Keratinocyte (primary cell): ENCODE results near the gene SYNE4. TPM values are rescaled to one million over a fixed set of nuclear protein-coding genes. Genes with fewer than 3 reads are reported as not detected.

Source experiments
- DNase-seq: peaks from one replicate; pipeline ENCODE4 v3.0.0-alpha.2; 2011; ENCODE audit warnings: low read depth, missing footprints, low spot score
- FAIRE-seq: peaks from 2 replicates; lab custom pipeline; 2011; peaks lifted over from hg19 to GRCh38; lab: Jason Lieb, UNC
- H2AFZ ChIP-seq: 2 replicates; pipeline ENCODE4 v1.6.0; 2012; ENCODE audit warnings: low read length, control low read depth, inconsistent platforms; ENCODE audit not compliant: control insufficient read depth
- H3K27ac ChIP-seq: 2 replicates; pipeline ENCODE4 v1.5.1; 2011; ENCODE audit warnings: low read length; ENCODE audit not compliant: control insufficient read depth, insufficient read depth
- H3K27me3 ChIP-seq: 3 replicates; pipeline ENCODE4 v1.6.0; 2011; ENCODE audit warnings: low read length; ENCODE audit not compliant: control insufficient read depth, insufficient read depth; ENCODE audit errors: extremely low read depth
- H3K36me3 ChIP-seq, 2 experiments: 2 replicates in 1 of 2; 3 replicates in 1 of 2; pipeline ENCODE4 v1.5.1; 2011; ENCODE audit warnings: low read length in 2 of 2, mild to moderate bottlenecking in 1 of 2; ENCODE audit not compliant: control insufficient read depth in 2 of 2, insufficient read depth in 2 of 2; ENCODE audit errors: extremely low read depth in 1 of 2
- H3K4me1 ChIP-seq: 3 replicates; pipeline ENCODE4 v1.5.1; 2011; ENCODE audit warnings: low read length; ENCODE audit not compliant: control insufficient read depth, insufficient read depth; ENCODE audit errors: extremely low read depth
- H3K4me2 ChIP-seq: 3 replicates; pipeline ENCODE4 v1.6.0; 2011; ENCODE audit warnings: low read depth, low read length; ENCODE audit not compliant: control insufficient read depth, insufficient read depth; ENCODE audit errors: extremely low read depth
- H3K4me3 ChIP-seq, 3 experiments: fragments of 200-600 bp in 1 of 3; sonication (generic) in 1 of 3; 2 replicates in 2 of 3; 3 replicates in 1 of 3; pipeline ENCODE4 v1.5.1; 2011 to 2016; ENCODE audit warnings: low read length in 3 of 3, mild to moderate bottlenecking in 3 of 3, control low read depth in 2 of 3, inconsistent platforms in 1 of 3, low read depth in 1 of 3, mixed read lengths in 1 of 3, mixed run types in 1 of 3, moderate library complexity in 1 of 3; ENCODE audit not compliant: control insufficient read depth in 2 of 3, insufficient read depth in 2 of 3; ENCODE audit errors: extremely low read depth in 1 of 3
- H3K79me2 ChIP-seq: 2 replicates; pipeline ENCODE4 v1.6.0; 2012; ENCODE audit warnings: low read length; ENCODE audit not compliant: control insufficient read depth, insufficient read depth
- H3K9ac ChIP-seq: 3 replicates; pipeline ENCODE4 v1.6.0; 2011; ENCODE audit warnings: low read length; ENCODE audit not compliant: control insufficient read depth, insufficient read depth; ENCODE audit errors: extremely low read depth
- H3K9me1 ChIP-seq: 3 replicates; pipeline ENCODE4 v1.6.0; 2011; ENCODE audit warnings: low read length; ENCODE audit not compliant: control insufficient read depth, insufficient read depth; ENCODE audit errors: extremely low read depth
- H3K9me3 ChIP-seq: 2 replicates; pipeline ENCODE4 v1.5.1; 2012; ENCODE audit warnings: low read depth, low read length; ENCODE audit not compliant: control insufficient read depth
- H4K20me1 ChIP-seq: 3 replicates; pipeline ENCODE4 v1.6.0; 2011; ENCODE audit warnings: low read length; ENCODE audit not compliant: control insufficient read depth, insufficient read depth; ENCODE audit errors: extremely low read depth
- CTCF ChIP-seq, 3 experiments: IDR thresholded peaks in 1 of 3; conservative IDR thresholded peaks in 1 of 3; optimal IDR thresholded peaks in 1 of 3; 2 replicates in 2 of 3; 3 replicates in 1 of 3; pipeline versions ENCODE3 to v1.5.1; 2011; ENCODE audit warnings: low read length in 3 of 3, mild to moderate bottlenecking in 3 of 3, moderate library complexity in 2 of 3, control low read depth in 1 of 3, inconsistent platforms in 1 of 3; ENCODE audit not compliant: insufficient read depth in 2 of 3; ENCODE audit errors: extremely low read depth in 1 of 3
- EZH2 ChIP-seq: IDR thresholded peaks from one replicate; pipeline ENCODE4 v1.6.1; 2012; ENCODE audit warnings: inconsistent platforms, mild to moderate bottlenecking, low read length, moderate library complexity
- dilution Hi-C: fragments of 300-500 bp; cut with MboI; formaldehyde crosslinking; loops from one replicate; pipeline ENCODE4 v1.7.0; 2020; ENCODE audit warnings: low sequenced_read_pairs; ENCODE audit not compliant: extremely low pct_ligation_motif_present
- polyA plus RNA-seq, 5 experiments: library from polyadenylated mRNA; depleted of rRNA in 3 of 5; stranded (reverse) in 3 of 5; stranded (forward) in 1 of 5; unstranded in 1 of 5; fragments of >200 nt; gene quantifications; 1 replicate in 1 of 5; 2 replicates in 3 of 5; 3 replicates in 1 of 5; pipeline versions ENCODE4 v1.2.1 to v1.2.3, GENCODE V29; 2011 to 2012; ENCODE audit warnings: missing spikeins in 2 of 5, low read depth in 1 of 5, low replicate concordance in 1 of 5

SYNE4 gene
- polyA plus RNA-seq, 1 donor (not counting 4 experiments of a cell fraction or from before 2014, with no cell fraction given), result 0.28 TPM

- H3K4me1 ChIP-seq, result peaks cover 5% of the 10 kb centered on the region
- no peak overlapping the region for H3K27ac ChIP-seq
- H3K36me3 ChIP-seq, result no peaks in the 10 kb centered on the region
- H3K27me3 ChIP-seq, result peaks cover 8% of the 10 kb centered on the region
- H3K79me2 ChIP-seq, result no peaks in the 10 kb centered on the region
- no peak overlapping the region for H3K9ac ChIP-seq
- DNase-seq, result no peak
- H3K4me2 ChIP-seq, result no peak overlapping the region
- FAIRE-seq, result no peak
- no peak overlapping the region for H2AFZ ChIP-seq
- H3K9me1 ChIP-seq, result no peaks in the 10 kb centered on the region
- no peak for TF ChIP-seq CTCF (optimal IDR thresholded peaks at IDR 0.05 in 1 of 3, IDR thresholded peaks at IDR 0.05 in 1 of 3, conservative IDR thresholded peaks at IDR 0.05 in 1 of 3; ENCODE audit: extremely low read depth in 1 of 3, insufficient read depth in 2 of 3, low read length in 3 of 3)
- no peak for TF ChIP-seq EZH2
- dilution Hi-C loops, result no loop called here
- no peaks in the 10 kb centered on the region for H4K20me1 ChIP-seq
- H3K9me3 ChIP-seq, result no peaks in the 10 kb centered on the region
- H3K4me3 ChIP-seq, result no peak overlapping the region
These were observed 19.8 kb downstream of the SYNE4 start for GRCh38 chr19:35988824-35989223.

- TF ChIP-seq CTCF (optimal IDR thresholded peaks at IDR 0.05 in 1 of 3, IDR thresholded peaks at IDR 0.05 in 1 of 3, conservative IDR thresholded peaks at IDR 0.05 in 1 of 3; ENCODE audit: extremely low read depth in 1 of 3, insufficient read depth in 2 of 3, low read length in 3 of 3) (peak in 1 of 3 experiments; percentile 18), EZH2 (no peak)
- Histone ChIP-seq H3K36me3 (no peaks in the 10 kb centered on the region), H3K9ac (no peak overlapping the region), H3K4me1 (no peaks in the 10 kb centered on the region), H3K4me2 (no peak overlapping the region), H4K20me1 (no peaks in the 10 kb centered on the region), H3K27me3 (peaks cover 8% of the 10 kb centered on the region), H3K27ac (no peak overlapping the region), H3K4me3 (no peak overlapping the region), H3K9me3 (no peaks in the 10 kb centered on the region), H3K79me2 (no peaks in the 10 kb centered on the region), H3K9me1 (no peaks in the 10 kb centered on the region), H2AFZ (no peak overlapping the region)
- dilution Hi-C loops, result no loop called here
- FAIRE-seq (no peak), DNase-seq (no peak)
These were observed 21.1 kb downstream of the SYNE4 start for GRCh38 chr19:35987571-35987896.
